IMR-90 (cell line): Measurements from ENCODE around the gene ARFGEF3. TPM values are rescaled to one million over a fixed set of nuclear protein-coding genes. Genes with fewer than 3 reads are reported as not detected.

Experiments
- ATAC-seq: fragments of 200-7000 bp; cut with Tn5 transposase; 2 replicates; pipeline ENCODE4 v1.9.1; 2020; ENCODE audit warnings: low read depth, mild to moderate bottlenecking, moderate library complexity
- BruUV-seq: library from RNA; stranded (reverse); fragments of 400-500 nt; replicated peaks from 2 replicates; lab custom pipeline; 2021; lab: Mats Ljungman, UMichigan
- CTCF ChIA-PET: fragments of 300-600 bp; formaldehyde crosslinking; extraction: SDS; loops from one replicate; lab custom pipeline; 2021; ENCODE audit warnings: antibody characterized with exemption; lab: Yijun Ruan, JAX
- POLR2A ChIA-PET: fragments of 300-600 bp; sonication (Branson Sonifier 250); formaldehyde crosslinking; loops from one replicate; lab custom pipeline; 2022; ENCODE audit warnings: antibody characterized with exemption; ENCODE audit not compliant: unreplicated experiment; lab: Charles Lee
- DNase-seq: peaks from one replicate; pipeline ENCODE4 v3.0.0; 2013
- H2AFZ ChIP-seq: replicated peaks from 2 replicates; pipeline ENCODE3; 2013; ENCODE audit warnings: low read length, mild to moderate bottlenecking; ENCODE audit not compliant: poor library complexity
- H2AK5ac ChIP-seq: 2 replicates; pipeline ENCODE4 v1.6.1; 2013; ENCODE audit warnings: low read depth, low read length, inconsistent platforms
- H2AK9ac ChIP-seq: replicated peaks from 2 replicates; pipeline ENCODE3; 2013; ENCODE audit warnings: mild to moderate bottlenecking, low read depth, low read length, moderate library complexity; ENCODE audit not compliant: poor library complexity
- H2BK120ac ChIP-seq: 2 replicates; pipeline ENCODE4 v1.6.1; 2013; ENCODE audit warnings: low read depth, low read length, inconsistent platforms
- H2BK15ac ChIP-seq: 3 replicates; pipeline ENCODE4 v1.6.1; 2013; ENCODE audit warnings: low read depth, low read length, inconsistent platforms
- H2BK20ac ChIP-seq: 2 replicates; pipeline ENCODE4 v1.6.1; 2013; ENCODE audit warnings: low read depth, mild to moderate bottlenecking, inconsistent platforms, low read length, moderate library complexity
- H2BK5ac ChIP-seq: 2 replicates; pipeline ENCODE4 v1.6.1; 2013; ENCODE audit warnings: mild to moderate bottlenecking, low read depth, low read length, inconsistent platforms; ENCODE audit not compliant: poor library complexity, severe bottlenecking
- H3K14ac ChIP-seq: replicated peaks from 2 replicates; pipeline ENCODE4 v1.6.1; 2013; ENCODE audit warnings: low read depth, low read length, inconsistent platforms
- H3K18ac ChIP-seq: 2 replicates; pipeline ENCODE4 v1.6.1; 2013; ENCODE audit warnings: low read depth, low read length, control low read depth
- H3K23ac ChIP-seq: 2 replicates; pipeline ENCODE4 v1.6.1; 2013; ENCODE audit warnings: low read depth, low read length, inconsistent platforms
- H3K27ac ChIP-seq: 2 replicates; pipeline ENCODE4 v1.5.1; 2013; ENCODE audit warnings: mild to moderate bottlenecking, control low read depth, low read length; ENCODE audit not compliant: insufficient read depth
- H3K27me3 ChIP-seq: 2 replicates; pipeline ENCODE4 v1.6.1; 2013; ENCODE audit warnings: low read length; ENCODE audit not compliant: control insufficient read depth, insufficient read depth
- H3K36me3 ChIP-seq: 2 replicates; pipeline ENCODE4 v1.6.1; 2013; ENCODE audit warnings: low read length, mixed read lengths; ENCODE audit not compliant: control insufficient read depth, insufficient read depth
- H3K4ac ChIP-seq: 2 replicates; pipeline ENCODE4 v1.6.1; 2013; ENCODE audit warnings: low read depth, low read length, inconsistent platforms
- H3K4me1 ChIP-seq: 2 replicates; pipeline ENCODE4 v1.6.1; 2013; ENCODE audit warnings: low read length, mixed read lengths; ENCODE audit not compliant: control insufficient read depth, insufficient read depth
- H3K4me2 ChIP-seq: 2 replicates; pipeline ENCODE4 v1.6.1; 2013; ENCODE audit warnings: low read depth, mild to moderate bottlenecking, control low read depth, low read length, moderate library complexity
- H3K4me3 ChIP-seq: 2 replicates; pipeline ENCODE4 v1.5.1; 2013; ENCODE audit warnings: low read depth, mild to moderate bottlenecking, control low read depth, low read length, moderate library complexity; ENCODE audit not compliant: insufficient read depth
- H3K56ac ChIP-seq: 2 replicates; pipeline ENCODE4 v1.6.1; 2013; ENCODE audit warnings: low read length, inconsistent platforms; ENCODE audit not compliant: insufficient read depth; ENCODE audit errors: extremely low read depth
- H3K79me1 ChIP-seq, 2 experiments: 2 replicates each; pipeline ENCODE4 v1.6.1; 2013; ENCODE audit warnings: low read length in 2 of 2, inconsistent platforms in 1 of 2, low read depth in 1 of 2
- H3K9ac ChIP-seq: 2 replicates; pipeline ENCODE4 v1.6.1; 2013; ENCODE audit warnings: low read depth, low read length, control low read depth
- H3K9me1 ChIP-seq: 2 replicates; pipeline ENCODE4 v1.6.1; 2013; ENCODE audit warnings: low read length, inconsistent platforms; ENCODE audit not compliant: insufficient read depth
- H3K9me3 ChIP-seq: 2 replicates; pipeline ENCODE4 v1.6.1; 2013; ENCODE audit warnings: low read length; ENCODE audit not compliant: control insufficient read depth, insufficient read depth
- H4K20me1 ChIP-seq: 2 replicates; pipeline ENCODE4 v1.6.1; 2013; ENCODE audit warnings: low read length, inconsistent platforms; ENCODE audit not compliant: insufficient read depth
- H4K5ac ChIP-seq: 2 replicates; pipeline ENCODE4 v1.6.1; 2013; ENCODE audit warnings: mild to moderate bottlenecking, low read depth, low read length, control low read depth
- H4K8ac ChIP-seq, 2 experiments: 2 replicates each; pipeline ENCODE4 v1.6.1; 2013; ENCODE audit warnings: low read depth in 2 of 2, low read length in 2 of 2, control low read depth in 1 of 2, inconsistent platforms in 1 of 2
- H4K91ac ChIP-seq: 2 replicates; pipeline ENCODE4 v1.6.1; 2013; ENCODE audit warnings: low read depth, low read length, inconsistent platforms; ENCODE audit not compliant: insufficient read depth
- BHLHE40 ChIP-seq: fragments of 150-350 bp; IDR thresholded peaks from 2 replicates; pipeline ENCODE4 v1.6.1; 2016; ENCODE audit warnings: mild to moderate bottlenecking, low read depth, low read length
- CEBPB ChIP-seq: IDR thresholded peaks from 2 replicates; pipeline ENCODE4 v1.6.1; 2012; ENCODE audit warnings: low read depth, low read length, improper control_type of control experiment
- MXI1 ChIP-seq: IDR thresholded peaks from 2 replicates; pipeline ENCODE4 v1.6.1; 2012; ENCODE audit warnings: low read depth, mild to moderate bottlenecking, low read length, moderate library complexity, borderline replicate concordance
- NFE2L2 ChIP-seq: fragments of 150-350 bp; IDR thresholded peaks from 2 replicates; pipeline ENCODE4 v1.6.1; 2016; ENCODE audit warnings: low read depth, mild to moderate bottlenecking, low read length
- RAD21 ChIP-seq: IDR thresholded peaks from 2 replicates; pipeline ENCODE4 v1.6.1; 2012; ENCODE audit warnings: low read length, improper control_type of control experiment
- RCOR1 ChIP-seq: IDR thresholded peaks from 2 replicates; pipeline ENCODE4 v1.6.1; 2012; ENCODE audit warnings: mild to moderate bottlenecking, low read length, improper control_type of control experiment; ENCODE audit not compliant: insufficient replicate concordance
- RFX5 ChIP-seq: IDR thresholded peaks from 2 replicates; pipeline ENCODE4 v1.8.0; 2012; ENCODE audit warnings: low read depth, mild to moderate bottlenecking, low read length, moderate library complexity
- WGBS, 2 experiments: methylation state at CpG; one replicate each; pipeline versions ENCODE4 v1.1.5 to v1.1.7; 2013; ENCODE audit warnings: missing lambda C conversion rate in 2 of 2; ENCODE audit not compliant: insufficient read length in 1 of 2; ENCODE audit errors: extremely low coverage in 2 of 2; 5-methylcytosine and 5-hydroxymethylcytosine counted together
- dilution Hi-C: fragments of 300-500 bp; cut with HindIII; formaldehyde crosslinking; loops from one replicate; pipeline ENCODE4 v1.14.3; 2018; ENCODE audit warnings: low sequenced_read_pairs; ENCODE audit not compliant: unreplicated experiment
- in situ Hi-C: fragments of 300-500 bp; cut with MboI; formaldehyde crosslinking; loops from 3 replicates; pipeline ENCODE4 v1.14.3; 2019; ENCODE audit warnings: low sequenced_read_pairs, inconsistent platforms, mixed read lengths
- intact Hi-C: fragments of 100-400 bp; cut with micrococcal nuclease; formaldehyde crosslinking; loops from 2 replicates; pipeline ENCODE4 v1.10.0; 2022
- polyA plus RNA-seq, 3 experiments: library from polyadenylated mRNA; depleted of rRNA; stranded (reverse); fragments of >200 nt; gene quantifications; 2 replicates each; pipeline ENCODE4 v1.2.3, GENCODE V29; 2012; ENCODE audit warnings: low replicate concordance in 1 of 3
- total RNA-seq: library from RNA; depleted of rRNA; stranded (reverse); fragments of >200 nt; gene quantifications from 2 replicates; pipeline ENCODE4 v1.2.3, GENCODE V29; 2012
- TF ChIP-seq, protein P1 (sequence below): fragments of 150-350 bp; IDR thresholded peaks from 2 replicates; pipeline ENCODE4 v1.6.1; 2017; ENCODE audit warnings: mild to moderate bottlenecking, antibody characterized with exemption, low read length, low read depth

Gene ARFGEF3
- total and polyA plus RNA-seq, 2 of the 4 experiments (the other 2 are of a cell fraction) = under 0.01 to 0.02 TPM

DNA sequence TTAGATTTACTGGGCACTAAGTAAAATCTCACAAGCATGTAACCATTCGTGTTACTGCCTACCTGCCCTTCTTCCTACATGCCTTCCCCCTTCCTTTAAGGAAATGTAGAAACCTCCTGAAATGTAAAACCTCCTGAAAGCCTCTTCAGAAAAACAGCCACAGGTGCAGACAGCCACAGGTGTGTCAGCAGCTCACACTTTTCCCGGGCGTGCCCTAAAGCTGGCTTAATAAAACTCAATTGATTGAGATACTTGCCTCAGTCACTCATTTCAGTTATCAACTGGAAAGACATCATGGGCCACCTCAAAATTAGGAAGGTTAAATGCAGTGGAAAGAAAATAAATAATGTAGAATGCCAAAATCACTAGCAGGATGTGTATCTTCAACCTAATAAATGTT is 79.6 kb downstream of the ARFGEF3 start:
- POLR2A ChIA-PET = no interaction called here
- Histone ChIP-seq H3K9ac (no peak overlapping the region), H3K4me2 (no peak overlapping the region), H2BK5ac (no peak overlapping the region), H3K9me1 (no peaks in the 10 kb centered on the region), H3K4ac (no peak overlapping the region), H3K18ac (no peak overlapping the region), H3K79me1 (no peaks in the 10 kb centered on the region), H3K23ac (no peak overlapping the region), H2BK15ac (no peak overlapping the region), H3K27ac (no peak overlapping the region), H3K4me1 (no peaks in the 10 kb centered on the region), H3K56ac (no peak overlapping the region), H3K9me3 (no peaks in the 10 kb centered on the region), H4K5ac (no peak overlapping the region), H4K8ac (no peak overlapping the region), H2AFZ (no peak overlapping the region), H3K36me3 (no peaks in the 10 kb centered on the region), H3K14ac (no peak overlapping the region), H4K91ac (no peak overlapping the region), H4K20me1 (no peaks in the 10 kb centered on the region), H3K27me3 (peaks cover 5% of the 10 kb centered on the region), H3K4me3 (no peak overlapping the region), H2BK120ac (no peak overlapping the region), H2BK20ac (no peak overlapping the region), H2AK5ac (no peak overlapping the region), H2AK9ac (no peak overlapping the region)
- ATAC-seq = no peak
- no CpG with 5 or more reads among the region's 3 CpGs for WGBS, 2 experiments
- TF ChIP-seq CEBPB (no peak), RAD21 (no peak), NFE2L2 (no peak), RFX5 (no peak), BHLHE40 (no peak), RCOR1 (no peak), MXI1 (no peak)
- TF ChIP-seq, protein P1, sequence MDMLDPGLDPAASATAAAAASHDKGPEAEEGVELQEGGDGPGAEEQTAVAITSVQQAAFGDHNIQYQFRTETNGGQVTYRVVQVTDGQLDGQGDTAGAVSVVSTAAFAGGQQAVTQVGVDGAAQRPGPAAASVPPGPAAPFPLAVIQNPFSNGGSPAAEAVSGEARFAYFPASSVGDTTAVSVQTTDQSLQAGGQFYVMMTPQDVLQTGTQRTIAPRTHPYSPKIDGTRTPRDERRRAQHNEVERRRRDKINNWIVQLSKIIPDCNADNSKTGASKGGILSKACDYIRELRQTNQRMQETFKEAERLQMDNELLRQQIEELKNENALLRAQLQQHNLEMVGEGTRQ = no peak
- no peak for DNase-seq
- CTCF ChIA-PET = interaction anchor here (1.5 kb wide), 1 partner anchor 9 kb away, joined by 3 read pairs; no protein-coding TSS in a partner anchor
- no TSS peak for BruUV-seq
- intact Hi-C loops = loop anchor here (5.0 kb wide), 1 partner anchor 101 kb away; no protein-coding TSS in a partner anchor
- in situ Hi-C loops = no loop called here
- dilution Hi-C loops = no loop called here
